ENCODE measurements around the gene PPFIBP2.

The PPFIBP2 gene

GRCh38 chr11:7495882-7496551, 17.8 kb upstream of the PPFIBP2 start:
- H3K4me3 ChIP-seq (replicated peaks; ENCODE audit: low read depth, low read length) = no peak overlapping the region
- no peak for DNase-seq (ENCODE audit: extremely low read depth, low read depth)
- no peak for TF ChIP-seq CTCF (IDR thresholded peaks at IDR 0.05; ENCODE audit: low read depth, low read length, missing control alignments)

GRCh38 chr11:7498193-7498592, 15.6 kb upstream of the PPFIBP2 start:
- DNase-seq (ENCODE audit: extremely low read depth, low read depth) = no peak
- TF ChIP-seq CTCF (IDR thresholded peaks at IDR 0.05; ENCODE audit: low read depth, low read length, missing control alignments) = no peak
- no peak overlapping the region for H3K4me3 ChIP-seq (replicated peaks; ENCODE audit: low read depth, low read length)

- no peak for TF ChIP-seq CTCF (IDR thresholded peaks at IDR 0.05; ENCODE audit: low read depth, low read length, missing control alignments)
- no peak for DNase-seq (ENCODE audit: extremely low read depth, low read depth)
- H3K4me3 ChIP-seq (replicated peaks; ENCODE audit: low read depth, low read length) = no peak overlapping the region
These were observed 14.7 kb upstream of the PPFIBP2 start for GRCh38 chr11:7499081-7499480.

- TF ChIP-seq CTCF (IDR thresholded peaks at IDR 0.05; ENCODE audit: low read depth, low read length, missing control alignments) = no peak
- no peak overlapping the region for H3K4me3 ChIP-seq (replicated peaks; ENCODE audit: low read depth, low read length)
- no peak for DNase-seq (ENCODE audit: extremely low read depth, low read depth)
These were observed 13.5 kb upstream of the PPFIBP2 start for GRCh38 chr11:7500251-7500650.

- TF ChIP-seq CTCF (IDR thresholded peaks at IDR 0.05; ENCODE audit: low read depth, low read length, missing control alignments) = no peak
- DNase-seq (ENCODE audit: extremely low read depth, low read depth) = no peak
- H3K4me3 ChIP-seq (replicated peaks; ENCODE audit: low read depth, low read length) = no peak overlapping the region
These were observed 12.5 kb upstream of the PPFIBP2 start for GRCh38 chr11:7501251-7501650.

- no peak overlapping the region for H3K4me3 ChIP-seq (replicated peaks; ENCODE audit: low read depth, low read length)
- DNase-seq (ENCODE audit: extremely low read depth, low read depth) = no peak
- no peak for TF ChIP-seq CTCF (IDR thresholded peaks at IDR 0.05; ENCODE audit: low read depth, low read length, missing control alignments)
These were observed 11.9 kb upstream of the PPFIBP2 start for GRCh38 chr11:7501894-7502293.

GRCh38 chr11:7506243-7506642, 7.6 kb upstream of the PPFIBP2 start:
- TF ChIP-seq CTCF (IDR thresholded peaks at IDR 0.05; ENCODE audit: low read depth, low read length, missing control alignments) = no peak
- no peak overlapping the region for H3K4me3 ChIP-seq (replicated peaks; ENCODE audit: low read depth, low read length)
- no peak for DNase-seq (ENCODE audit: extremely low read depth, low read depth)

All from HFF-Myc (cell line).